ENCODE measurements around the gene PCDH9.
"Not testable (repeated sequence)": the region's sequence is repeated elsewhere in the genome, so short reads cannot be mapped to it uniquely, and the experiment has no call there.

PCDH9 gene

GRCh38 chr13:66803013-66803807, 426.9 kb downstream of the PCDH9 start:
- Histone ChIP-seq H3K9ac (ENCODE audit: low read depth, low read length) (no peak overlapping the region), H3K4me1 (ENCODE audit: control insufficient read depth, insufficient read depth, low read length) (peaks cover 11% of the 10 kb centered on the region), H3K36me3 (ENCODE audit: control insufficient read depth, insufficient read depth, low read length) (no peaks in the 10 kb centered on the region), H3K9me3 (ENCODE audit: control insufficient read depth, insufficient read depth, low read length) (no peaks in the 10 kb centered on the region), H3K27me3 (ENCODE audit: control insufficient read depth, insufficient read depth, low read length) (no peaks in the 10 kb centered on the region), H3K4me3 (ENCODE audit: low read depth, low read length) (no peak overlapping the region)

GRCh38 chr13:66795636-66796035, 434.5 kb downstream of the PCDH9 start:
- H3K4me1 ChIP-seq (ENCODE audit: control insufficient read depth, insufficient read depth, low read length), result peaks cover 4% of the 10 kb centered on the region
- no peaks in the 10 kb centered on the region for H3K27me3 ChIP-seq (ENCODE audit: control insufficient read depth, insufficient read depth, low read length)
- no peaks in the 10 kb centered on the region for H3K36me3 ChIP-seq (ENCODE audit: control insufficient read depth, insufficient read depth, low read length)
- H3K9ac ChIP-seq (ENCODE audit: low read depth, low read length), result no peak overlapping the region
- no peaks in the 10 kb centered on the region for H3K9me3 ChIP-seq (ENCODE audit: control insufficient read depth, insufficient read depth, low read length)
- H3K4me3 ChIP-seq (ENCODE audit: low read depth, low read length), result no peak overlapping the region

GRCh38 chr13:66794340-66795031, 435.6 kb downstream of the PCDH9 start:
- Histone ChIP-seq H3K27me3 (ENCODE audit: control insufficient read depth, insufficient read depth, low read length) (no peaks in the 10 kb centered on the region), H3K9me3 (ENCODE audit: control insufficient read depth, insufficient read depth, low read length) (no peaks in the 10 kb centered on the region), H3K4me3 (ENCODE audit: low read depth, low read length) (no peak overlapping the region), H3K9ac (ENCODE audit: low read depth, low read length) (no peak overlapping the region), H3K36me3 (ENCODE audit: control insufficient read depth, insufficient read depth, low read length) (no peaks in the 10 kb centered on the region), H3K4me1 (ENCODE audit: control insufficient read depth, insufficient read depth, low read length) (no peaks in the 10 kb centered on the region)

GRCh38 chr13:66790861-66791260, 439.3 kb downstream of the PCDH9 start:
- H3K4me1 ChIP-seq (ENCODE audit: control insufficient read depth, insufficient read depth, low read length), result no peaks in the 10 kb centered on the region
- no peaks in the 10 kb centered on the region for H3K27me3 ChIP-seq (ENCODE audit: control insufficient read depth, insufficient read depth, low read length)
- H3K36me3 ChIP-seq (ENCODE audit: control insufficient read depth, insufficient read depth, low read length), result no peaks in the 10 kb centered on the region
- no peak overlapping the region for H3K9ac ChIP-seq (ENCODE audit: low read depth, low read length)
- H3K4me3 ChIP-seq (ENCODE audit: low read depth, low read length), result no peak overlapping the region
- H3K9me3 ChIP-seq (ENCODE audit: control insufficient read depth, insufficient read depth, low read length), result no peaks in the 10 kb centered on the region

GRCh38 chr13:66781241-66781640, 448.9 kb downstream of the PCDH9 start:
- no peaks in the 10 kb centered on the region for H3K36me3 ChIP-seq (ENCODE audit: control insufficient read depth, insufficient read depth, low read length)
- no peaks in the 10 kb centered on the region for H3K9me3 ChIP-seq (ENCODE audit: control insufficient read depth, insufficient read depth, low read length)
- no peaks in the 10 kb centered on the region for H3K27me3 ChIP-seq (ENCODE audit: control insufficient read depth, insufficient read depth, low read length)
- H3K4me1 ChIP-seq (ENCODE audit: control insufficient read depth, insufficient read depth, low read length), result no peaks in the 10 kb centered on the region
- H3K4me3 ChIP-seq (ENCODE audit: low read depth, low read length), result no peak overlapping the region
- no peak overlapping the region for H3K9ac ChIP-seq (ENCODE audit: low read depth, low read length)

- Histone ChIP-seq H3K4me3 (ENCODE audit: low read depth, low read length) (no peak overlapping the region), H3K9ac (ENCODE audit: low read depth, low read length) (no peak overlapping the region), H3K27me3 (ENCODE audit: control insufficient read depth, insufficient read depth, low read length) (no peaks in the 10 kb centered on the region), H3K36me3 (ENCODE audit: control insufficient read depth, insufficient read depth, low read length) (no peaks in the 10 kb centered on the region), H3K4me1 (ENCODE audit: control insufficient read depth, insufficient read depth, low read length) (no peaks in the 10 kb centered on the region), H3K9me3 (ENCODE audit: control insufficient read depth, insufficient read depth, low read length) (no peaks in the 10 kb centered on the region)
Measured at GRCh38 chr13:66780814-66781213, 449.3 kb downstream of the PCDH9 start.

- no peaks in the 10 kb centered on the region for H3K36me3 ChIP-seq (ENCODE audit: control insufficient read depth, insufficient read depth, low read length)
Measured at GRCh38 chr13:66778461-66778860, 451.7 kb downstream of the PCDH9 start.

GRCh38 chr13:66775196-66775595, 454.9 kb downstream of the PCDH9 start:
- Histone ChIP-seq H3K27me3 (ENCODE audit: control insufficient read depth, insufficient read depth, low read length) (no peaks in the 10 kb centered on the region), H3K4me3 (ENCODE audit: low read depth, low read length) (no peak overlapping the region), H3K9me3 (ENCODE audit: control insufficient read depth, insufficient read depth, low read length) (no peaks in the 10 kb centered on the region), H3K36me3 (ENCODE audit: control insufficient read depth, insufficient read depth, low read length) (no peaks in the 10 kb centered on the region), H3K4me1 (ENCODE audit: control insufficient read depth, insufficient read depth, low read length) (no peaks in the 10 kb centered on the region), H3K9ac (ENCODE audit: low read depth, low read length) (no peak overlapping the region)

More at GRCh38 chr13:66778461-66778860, 451.7 kb downstream of the PCDH9 start:
- Histone ChIP-seq H3K4me3 (ENCODE audit: low read depth, low read length) (no peak overlapping the region), H3K27me3 (ENCODE audit: control insufficient read depth, insufficient read depth, low read length) (no peaks in the 10 kb centered on the region), H3K4me1 (ENCODE audit: control insufficient read depth, insufficient read depth, low read length) (no peaks in the 10 kb centered on the region), H3K9ac (ENCODE audit: low read depth, low read length) (no peak overlapping the region), H3K9me3 (ENCODE audit: control insufficient read depth, insufficient read depth, low read length) (no peaks in the 10 kb centered on the region)

GRCh38 chr13:66774046-66774445, 456.1 kb downstream of the PCDH9 start:
- Histone ChIP-seq H3K36me3 (ENCODE audit: control insufficient read depth, insufficient read depth, low read length) (no peaks in the 10 kb centered on the region), H3K4me3 (ENCODE audit: low read depth, low read length) (no peak overlapping the region), H3K4me1 (ENCODE audit: control insufficient read depth, insufficient read depth, low read length) (no peaks in the 10 kb centered on the region), H3K27me3 (ENCODE audit: control insufficient read depth, insufficient read depth, low read length) (no peaks in the 10 kb centered on the region), H3K9ac (ENCODE audit: low read depth, low read length) (no peak overlapping the region), H3K9me3 (ENCODE audit: control insufficient read depth, insufficient read depth, low read length) (no peaks in the 10 kb centered on the region)

- Histone ChIP-seq H3K9me3 (ENCODE audit: control insufficient read depth, insufficient read depth, low read length) (peaks cover 3% of the 10 kb centered on the region), H3K4me3 (ENCODE audit: low read depth, low read length) (no peak overlapping the region), H3K9ac (ENCODE audit: low read depth, low read length) (no peak overlapping the region), H3K27me3 (ENCODE audit: control insufficient read depth, insufficient read depth, low read length) (no peaks in the 10 kb centered on the region), H3K36me3 (ENCODE audit: control insufficient read depth, insufficient read depth, low read length) (no peaks in the 10 kb centered on the region), H3K4me1 (ENCODE audit: control insufficient read depth, insufficient read depth, low read length) (no peaks in the 10 kb centered on the region)
Measured at GRCh38 chr13:66765559-66765958, 464.6 kb downstream of the PCDH9 start.

- not testable (repeated sequence) for H3K9ac ChIP-seq (ENCODE audit: low read depth, low read length); H3K9me3 ChIP-seq (ENCODE audit: control insufficient read depth, insufficient read depth, low read length); H3K36me3 ChIP-seq (ENCODE audit: control insufficient read depth, insufficient read depth, low read length); H3K4me3 ChIP-seq (ENCODE audit: low read depth, low read length); H3K27me3 ChIP-seq (ENCODE audit: control insufficient read depth, insufficient read depth, low read length); H3K4me1 ChIP-seq (ENCODE audit: control insufficient read depth, insufficient read depth, low read length)
Measured at GRCh38 chr13:66760678-66761077, 469.5 kb downstream of the PCDH9 start.

- Histone ChIP-seq H3K9me3 (ENCODE audit: control insufficient read depth, insufficient read depth, low read length) (peaks cover 3% of the 10 kb centered on the region), H3K27me3 (ENCODE audit: control insufficient read depth, insufficient read depth, low read length) (no peaks in the 10 kb centered on the region), H3K4me1 (ENCODE audit: control insufficient read depth, insufficient read depth, low read length) (no peaks in the 10 kb centered on the region), H3K36me3 (ENCODE audit: control insufficient read depth, insufficient read depth, low read length) (no peaks in the 10 kb centered on the region), H3K4me3 (ENCODE audit: low read depth, low read length) (no peak overlapping the region), H3K9ac (ENCODE audit: low read depth, low read length) (no peak overlapping the region)
Measured at GRCh38 chr13:66759919-66760318, 470.2 kb downstream of the PCDH9 start.
